K562 (cell line): Measurements from ENCODE around the gene USF2. TPM values are rescaled to one million over a fixed set of nuclear protein-coding genes. Genes with fewer than 3 reads are reported as not detected.

Experiments
- CREM ChIP-seq: IDR thresholded peaks from 2 replicates; pipeline ENCODE4 v1.6.1; 2014; ENCODE audit warnings: antibody characterized with exemption, low read depth
- ERF ChIP-seq: fragments of 450-650 bp; formaldehyde crosslinking; IDR thresholded peaks from 2 replicates; pipeline ENCODE4 v1.4.0; 2020; ENCODE audit warnings: mild to moderate bottlenecking, mixed read lengths
- HNRNPLL ChIP-seq: fragments of 200-400 bp; formaldehyde crosslinking; IDR thresholded peaks from 2 replicates; pipeline ENCODE4 v1.6.1; 2017; ENCODE audit warnings: low read length, low read depth, mild to moderate bottlenecking; ENCODE audit not compliant: poor library complexity, severe bottlenecking
- MAZ ChIP-seq, 2 experiments: fragments of 450-650 bp in 1 of 2; sonication (generic) in 1 of 2; formaldehyde crosslinking; IDR thresholded peaks in 1 of 2; conservative IDR thresholded peaks in 1 of 2; 2 replicates each; pipeline versions ENCODE4 v1.4.0 to v1.5.0; 2020; ENCODE audit warnings: mild to moderate bottlenecking in 1 of 2, missing genetic modification reagents in 1 of 2
- RBFOX2 ChIP-seq: fragments of 200-400 bp; formaldehyde crosslinking; IDR thresholded peaks from 2 replicates; pipeline ENCODE4 v1.6.1; 2017; ENCODE audit warnings: low read depth, mild to moderate bottlenecking, low read length, moderate library complexity
- TAF1 ChIP-seq: IDR thresholded peaks from 2 replicates; pipeline ENCODE4 v1.6.1; 2011; ENCODE audit warnings: mild to moderate bottlenecking, low read length, moderate library complexity; ENCODE audit not compliant: insufficient read depth, control insufficient read depth, severe bottlenecking; ENCODE audit errors: extremely low read depth
- YY1 ChIP-seq, 3 experiments: IDR thresholded peaks; 2 replicates each; pipeline ENCODE4 v1.6.1; 2011; ENCODE audit warnings: low read length in 2 of 3, mild to moderate bottlenecking in 2 of 3, moderate library complexity in 2 of 3, borderline replicate concordance in 1 of 3, control low read depth in 1 of 3, low read depth in 1 of 3; ENCODE audit not compliant: insufficient read depth in 3 of 3, insufficient replicate concordance in 2 of 3, control insufficient read depth in 1 of 3, insufficient read length in 1 of 3; ENCODE audit errors: extremely low read depth in 1 of 3
- ZBTB17 ChIP-seq: fragments of 450-650 bp; formaldehyde crosslinking; IDR thresholded peaks from 2 replicates; pipeline ENCODE4 v1.4.0; 2020; ENCODE audit warnings: mild to moderate bottlenecking
- ZC3H8 ChIP-seq: fragments of 450-650 bp; IDR thresholded peaks from 2 replicates; pipeline ENCODE4 v1.6.1; 2017
- ZFPM2 ChIP-seq: fragments of 250-450 bp; sonication (Bioruptor Pico); IDR thresholded peaks from 2 replicates; pipeline ENCODE4 v1.5.1; 2022; ENCODE audit warnings: mild to moderate bottlenecking
- ZNF384 ChIP-seq: IDR thresholded peaks from 2 replicates; pipeline ENCODE4 v1.6.1; 2012; ENCODE audit warnings: low read depth, low read length, improper control_type of control experiment
- ZNF766 ChIP-seq: fragments of 200-800 bp; sonication (Bioruptor generic); conservative IDR thresholded peaks from 2 replicates; pipeline ENCODE4 v1.6.1; 2016; ENCODE audit warnings: missing genetic modification characterization, missing compliant biosample characterization
- polyA plus RNA-seq, 8 experiments: library from polyadenylated mRNA; depleted of rRNA in 4 of 8; stranded (reverse) in 5 of 8; unstranded in 3 of 8; fragments of >200 nt; fragmentation: Nextera tagmentation in 2 of 8; fragmentation: Illumina TruSeq in 1 of 8; extraction: Ambion mirVana in 2 of 8; extraction: Trizol in 1 of 8; gene quantifications; 2 replicates each; pipeline versions ENCODE4 v1.2.1 to v1.2.3, GENCODE V29; 2011 to 2014; ENCODE audit warnings: inconsistent platforms in 1 of 8, missing spikeins in 1 of 8
- total RNA-seq, 7 experiments: library from RNA; depleted of rRNA in 6 of 7; stranded (reverse); fragments of >200 nt in 6 of 7; fragmentation: Illumina TruSeq in 2 of 7; extraction: Trizol in 2 of 7; gene quantifications; 2 replicates each; pipeline versions ENCODE4 v1.2.1 to v1.2.3, GENCODE V29; 2011 to 2021; ENCODE audit warnings: low replicate concordance in 1 of 7
- TF ChIP-seq, protein P1 (sequence below): sonication (generic); formaldehyde crosslinking; IDR thresholded peaks from 2 replicates; pipeline ENCODE4 v1.5.0; 2020; ENCODE audit warnings: missing genetic modification reagents
- TF ChIP-seq, protein P2 (sequence below): sonication (generic); formaldehyde crosslinking; IDR thresholded peaks from 2 replicates; pipeline ENCODE4 v1.9.0; 2022; ENCODE audit warnings: mild to moderate bottlenecking, missing genetic modification reagents
- TF ChIP-seq, protein P3 (sequence below), 2 experiments: fragments of 200-800 bp in 1 of 2; sonication (Bioruptor generic) in 1 of 2; sonication (generic) in 1 of 2; formaldehyde crosslinking in 1 of 2; IDR thresholded peaks in 1 of 2; conservative IDR thresholded peaks in 1 of 2; 2 replicates each; pipeline versions ENCODE4 v1.5.0 to v1.6.1; 2016 to 2020; ENCODE audit warnings: missing compliant biosample characterization in 1 of 2, missing genetic modification characterization in 1 of 2, missing genetic modification reagents in 1 of 2
- TF ChIP-seq, protein P4 (sequence below), 3 experiments: fragments of 200-800 bp in 1 of 3; fragments of 250-450 bp in 1 of 3; fragments of 450-650 bp in 1 of 3; sonication (Bioruptor Pico) in 1 of 3; sonication (Bioruptor generic) in 1 of 3; formaldehyde crosslinking in 1 of 3; IDR thresholded peaks; 2 replicates each; pipeline versions ENCODE4 v1.6.1 to v1.8.0; 2016 to 2022; ENCODE audit warnings: mild to moderate bottlenecking in 2 of 3, missing genetic modification characterization in 2 of 3, missing compliant biosample characterization in 1 of 3, moderate library complexity in 1 of 3
- TF ChIP-seq, protein P5 (sequence below): fragments of 250-450 bp; sonication (Bioruptor Pico); IDR thresholded peaks from 2 replicates; pipeline ENCODE4 v1.6.1; 2021; ENCODE audit warnings: mild to moderate bottlenecking

USF2 gene
- total and polyA plus RNA-seq, 9 of the 15 experiments (the other 6 are each of a cell fraction or from before 2014, with no cell fraction given) = 0.27 to 93.7 (median 58.4) TPM

DNA sequence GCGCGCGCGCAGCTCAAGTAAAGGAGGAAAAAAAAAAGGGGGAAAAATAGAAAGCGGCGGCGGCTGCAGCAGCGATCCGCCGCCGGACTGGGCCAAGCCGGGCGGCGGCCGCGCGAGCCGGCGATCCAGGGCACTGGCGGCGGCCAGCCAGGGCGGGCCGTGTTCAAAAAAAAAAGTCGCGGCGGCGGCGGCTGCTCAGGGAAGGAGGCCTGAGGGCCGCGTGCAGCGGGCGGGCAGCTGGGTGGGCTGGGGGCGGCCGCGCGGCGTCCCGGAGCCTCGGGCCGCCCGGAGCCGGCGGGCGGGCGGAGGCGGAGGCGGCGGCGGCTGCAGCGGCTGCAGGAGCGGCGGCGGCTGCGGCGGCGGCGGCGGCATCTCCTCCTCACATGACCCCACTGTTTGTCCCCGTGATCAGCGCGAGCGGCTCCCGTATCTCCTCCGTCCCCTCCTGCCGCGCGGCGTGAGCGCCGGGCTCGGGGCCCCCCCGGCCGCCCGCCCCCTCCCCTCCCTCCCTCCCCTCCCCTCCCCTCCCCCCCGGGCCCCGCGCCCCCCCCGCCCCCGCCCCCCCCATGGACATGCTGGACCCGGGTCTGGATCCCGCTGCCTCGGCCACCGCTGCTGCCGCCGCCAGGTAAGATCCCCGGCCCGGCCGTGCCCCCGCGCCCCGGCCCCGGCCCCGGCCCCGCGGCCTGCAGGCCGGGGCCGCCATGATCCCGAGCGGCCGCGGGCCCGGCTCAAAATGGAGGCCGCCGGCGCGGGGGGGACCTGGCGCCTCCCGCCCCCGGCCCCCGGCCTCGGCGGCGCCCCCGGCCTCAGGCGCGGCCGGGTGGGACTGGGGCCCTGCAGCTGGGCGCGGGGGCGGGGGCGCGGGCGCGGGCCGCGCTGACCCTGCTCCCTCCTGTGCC is at the start of gene USF2 (continued):
- TF ChIP-seq, protein P1, sequence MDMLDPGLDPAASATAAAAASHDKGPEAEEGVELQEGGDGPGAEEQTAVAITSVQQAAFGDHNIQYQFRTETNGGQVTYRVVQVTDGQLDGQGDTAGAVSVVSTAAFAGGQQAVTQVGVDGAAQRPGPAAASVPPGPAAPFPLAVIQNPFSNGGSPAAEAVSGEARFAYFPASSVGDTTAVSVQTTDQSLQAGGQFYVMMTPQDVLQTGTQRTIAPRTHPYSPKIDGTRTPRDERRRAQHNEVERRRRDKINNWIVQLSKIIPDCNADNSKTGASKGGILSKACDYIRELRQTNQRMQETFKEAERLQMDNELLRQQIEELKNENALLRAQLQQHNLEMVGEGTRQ (CRISPR knock-in tag) = peak; percentile 83
- TF ChIP-seq ZBTB17 (CRISPR knock-in tag) (no peak), ZNF766 (CRISPR knock-in tag) (peak; percentile 66; the same call in 1 of the 2 replicates), MAZ (CRISPR knock-in tag; conservative IDR thresholded peaks at IDR 0.05 in 1 of 2, IDR thresholded peaks at IDR 0.05 in 1 of 2) (peak in 1 of 2 experiments; percentile 36; a peak in 1 of 4 replicates), ZFPM2 (CRISPR knock-in tag) (no peak), TAF1 (peak; percentile 7), ZNF384 (peak; percentile 75), ERF (CRISPR knock-in tag) (0 out of 2 replicates have a peak, but pooled peaks have one; percentile 20), YY1 (IDR thresholded peaks at IDR 0.05; ENCODE audit: borderline replicate concordance in 1 of 3, control insufficient read depth in 1 of 3, extremely low read depth in 1 of 3, insufficient read depth in 3 of 3, insufficient read length in 1 of 3, insufficient replicate concordance in 2 of 3, low read depth in 1 of 3, low read length in 2 of 3) (peak; percentile 56 to 91 (median 85)), HNRNPLL (no peak), ZC3H8 (no peak), CREM (0 out of 2 replicates have a peak, but pooled peaks have one; percentile 35), RBFOX2 (peak; percentile 47)
- TF ChIP-seq, protein P2, sequence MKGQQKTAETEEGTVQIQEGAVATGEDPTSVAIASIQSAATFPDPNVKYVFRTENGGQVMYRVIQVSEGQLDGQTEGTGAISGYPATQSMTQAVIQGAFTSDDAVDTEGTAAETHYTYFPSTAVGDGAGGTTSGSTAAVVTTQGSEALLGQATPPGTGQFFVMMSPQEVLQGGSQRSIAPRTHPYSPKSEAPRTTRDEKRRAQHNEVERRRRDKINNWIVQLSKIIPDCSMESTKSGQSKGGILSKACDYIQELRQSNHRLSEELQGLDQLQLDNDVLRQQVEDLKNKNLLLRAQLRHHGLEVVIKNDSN (CRISPR knock-in tag) = peak; percentile 70
- TF ChIP-seq, protein P3, sequence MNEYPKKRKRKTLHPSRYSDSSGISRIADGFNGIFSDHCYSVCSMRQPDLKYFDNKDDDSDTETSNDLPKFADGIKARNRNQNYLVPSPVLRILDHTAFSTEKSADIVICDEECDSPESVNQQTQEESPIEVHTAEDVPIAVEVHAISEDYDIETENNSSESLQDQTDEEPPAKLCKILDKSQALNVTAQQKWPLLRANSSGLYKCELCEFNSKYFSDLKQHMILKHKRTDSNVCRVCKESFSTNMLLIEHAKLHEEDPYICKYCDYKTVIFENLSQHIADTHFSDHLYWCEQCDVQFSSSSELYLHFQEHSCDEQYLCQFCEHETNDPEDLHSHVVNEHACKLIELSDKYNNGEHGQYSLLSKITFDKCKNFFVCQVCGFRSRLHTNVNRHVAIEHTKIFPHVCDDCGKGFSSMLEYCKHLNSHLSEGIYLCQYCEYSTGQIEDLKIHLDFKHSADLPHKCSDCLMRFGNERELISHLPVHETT (CRISPR knock-in tag; conservative IDR thresholded peaks at IDR 0.05 in 1 of 2, IDR thresholded peaks at IDR 0.05 in 1 of 2) = peak in 1 of 2 experiments; percentile 78; a peak in 2 of 4 replicates
- TF ChIP-seq, protein P4, sequence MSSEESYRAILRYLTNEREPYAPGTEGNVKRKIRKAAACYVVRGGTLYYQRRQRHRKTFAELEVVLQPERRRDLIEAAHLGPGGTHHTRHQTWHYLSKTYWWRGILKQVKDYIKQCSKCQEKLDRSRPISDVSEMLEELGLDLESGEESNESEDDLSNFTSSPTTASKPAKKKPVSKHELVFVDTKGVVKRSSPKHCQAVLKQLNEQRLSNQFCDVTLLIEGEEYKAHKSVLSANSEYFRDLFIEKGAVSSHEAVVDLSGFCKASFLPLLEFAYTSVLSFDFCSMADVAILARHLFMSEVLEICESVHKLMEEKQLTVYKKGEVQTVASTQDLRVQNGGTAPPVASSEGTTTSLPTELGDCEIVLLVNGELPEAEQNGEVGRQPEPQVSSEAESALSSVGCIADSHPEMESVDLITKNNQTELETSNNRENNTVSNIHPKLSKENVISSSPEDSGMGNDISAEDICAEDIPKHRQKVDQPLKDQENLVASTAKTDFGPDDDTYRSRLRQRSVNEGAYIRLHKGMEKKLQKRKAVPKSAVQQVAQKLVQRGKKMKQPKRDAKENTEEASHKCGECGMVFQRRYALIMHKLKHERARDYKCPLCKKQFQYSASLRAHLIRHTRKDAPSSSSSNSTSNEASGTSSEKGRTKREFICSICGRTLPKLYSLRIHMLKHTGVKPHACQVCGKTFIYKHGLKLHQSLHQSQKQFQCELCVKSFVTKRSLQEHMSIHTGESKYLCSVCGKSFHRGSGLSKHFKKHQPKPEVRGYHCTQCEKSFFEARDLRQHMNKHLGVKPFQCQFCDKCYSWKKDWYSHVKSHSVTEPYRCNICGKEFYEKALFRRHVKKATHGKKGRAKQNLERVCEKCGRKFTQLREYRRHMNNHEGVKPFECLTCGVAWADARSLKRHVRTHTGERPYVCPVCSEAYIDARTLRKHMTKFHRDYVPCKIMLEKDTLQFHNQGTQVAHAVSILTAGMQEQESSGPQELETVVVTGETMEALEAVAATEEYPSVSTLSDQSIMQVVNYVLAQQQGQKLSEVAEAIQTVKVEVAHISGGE (CRISPR knock-in tag; IDR thresholded peaks at IDR 0.05) = no peak; a peak in 1 of 6 replicates
- TF ChIP-seq, protein P5, sequence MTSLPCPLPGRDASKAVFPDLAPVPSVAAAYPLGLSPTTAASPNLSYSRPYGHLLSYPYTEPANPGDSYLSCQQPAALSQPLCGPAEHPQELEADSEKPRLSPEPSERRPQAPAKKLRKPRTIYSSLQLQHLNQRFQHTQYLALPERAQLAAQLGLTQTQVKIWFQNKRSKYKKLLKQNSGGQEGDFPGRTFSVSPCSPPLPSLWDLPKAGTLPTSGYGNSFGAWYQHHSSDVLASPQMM = no peak
